Activated naive CD4-positive, alpha-beta T cell treated with anti-CD3 and anti-CD28 coated beads, Interleukin-2, amount 50 U/mL, for 24 hours (primary cell): Measurements from ENCODE around the gene TJAP1.
"Not testable (repeated sequence)": the region's sequence is repeated elsewhere in the genome, so short reads cannot be mapped to it uniquely, and the experiment has no call there.

ENCODE experiments used
- H3K27ac Mint-ChIP-seq: one replicate; pipeline ENCODE4 v1.8.0; 2021; ENCODE audit warnings: mild to moderate bottlenecking, mixed read lengths
- H3K27me3 Mint-ChIP-seq: one replicate; pipeline ENCODE4 v1.8.0; 2021; ENCODE audit warnings: mixed read lengths
- H3K36me3 Mint-ChIP-seq: one replicate; pipeline ENCODE4 v1.8.0; 2021; ENCODE audit warnings: mixed read lengths
- H3K4me1 Mint-ChIP-seq: one replicate; pipeline ENCODE4 v1.8.0; 2021; ENCODE audit warnings: mixed read lengths
- H3K4me3 Mint-ChIP-seq: one replicate; pipeline ENCODE4 v1.8.0; 2021; ENCODE audit warnings: mild to moderate bottlenecking, mixed read lengths
- H3K9me3 Mint-ChIP-seq: one replicate; pipeline ENCODE4 v1.8.0; 2021; ENCODE audit warnings: mixed read lengths

TJAP1 gene

GRCh38 chr6:43489277-43490072 lies 12.1 kb downstream of the TJAP1 start:
- no peak overlapping the region for H3K4me3 Mint-ChIP-seq

GRCh38 chr6:43490523-43490939 lies 13.2 kb downstream of the TJAP1 start:
- H3K27ac Mint-ChIP-seq: no peak overlapping the region
- H3K27me3 Mint-ChIP-seq: no peaks in the 10 kb centered on the region
- peaks cover 41% of the 10 kb centered on the region for H3K4me1 Mint-ChIP-seq
- no peaks in the 10 kb centered on the region for H3K9me3 Mint-ChIP-seq
- H3K36me3 Mint-ChIP-seq: no peaks in the 10 kb centered on the region
- no peak overlapping the region for H3K4me3 Mint-ChIP-seq

More at GRCh38 chr6:43489277-43490072, 12.1 kb downstream of the TJAP1 start:
- Mint-ChIP-seq H3K27ac (no peak overlapping the region), H3K36me3 (no peaks in the 10 kb centered on the region), H3K9me3 (no peaks in the 10 kb centered on the region), H3K27me3 (no peaks in the 10 kb centered on the region), H3K4me1 (peaks cover 30% of the 10 kb centered on the region)

- Mint-ChIP-seq H3K9me3 (no peaks in the 10 kb centered on the region), H3K27ac (peak overlapping the region; percentile 65), H3K4me3 (no peak overlapping the region), H3K27me3 (no peaks in the 10 kb centered on the region), H3K4me1 (peaks cover 45% of the 10 kb centered on the region), H3K36me3 (no peaks in the 10 kb centered on the region)
Measured at GRCh38 chr6:43491750-43492661, 14.6 kb downstream of the TJAP1 start.

- Mint-ChIP-seq H3K4me1 (peaks cover 45% of the 10 kb centered on the region), H3K9me3 (no peaks in the 10 kb centered on the region), H3K36me3 (no peaks in the 10 kb centered on the region), H3K27ac (no peak overlapping the region), H3K27me3 (no peaks in the 10 kb centered on the region), H3K4me3 (no peak overlapping the region)
Measured at GRCh38 chr6:43492673-43493072, 15.3 kb downstream of the TJAP1 start.

GRCh38 chr6:43493230-43493629 lies 15.9 kb downstream of the TJAP1 start:
- H3K27ac Mint-ChIP-seq: no peak overlapping the region
- no peaks in the 10 kb centered on the region for H3K27me3 Mint-ChIP-seq
- H3K9me3 Mint-ChIP-seq: no peaks in the 10 kb centered on the region
- H3K36me3 Mint-ChIP-seq: no peaks in the 10 kb centered on the region
- peaks cover 45% of the 10 kb centered on the region for H3K4me1 Mint-ChIP-seq
- no peak overlapping the region for H3K4me3 Mint-ChIP-seq

- Mint-ChIP-seq H3K27me3 (no peaks in the 10 kb centered on the region), H3K4me3 (no peak overlapping the region), H3K4me1 (peaks cover 45% of the 10 kb centered on the region), H3K9me3 (no peaks in the 10 kb centered on the region), H3K36me3 (no peaks in the 10 kb centered on the region), H3K27ac (no peak overlapping the region)
Measured at GRCh38 chr6:43493833-43494232, 16.5 kb downstream of the TJAP1 start.

- H3K36me3 Mint-ChIP-seq: no peaks in the 10 kb centered on the region
- no peaks in the 10 kb centered on the region for H3K9me3 Mint-ChIP-seq
- H3K4me3 Mint-ChIP-seq: no peak overlapping the region
- H3K27me3 Mint-ChIP-seq: no peaks in the 10 kb centered on the region
- H3K4me1 Mint-ChIP-seq: peaks cover 45% of the 10 kb centered on the region
- no peak overlapping the region for H3K27ac Mint-ChIP-seq
Measured at GRCh38 chr6:43494321-43494720, 17.0 kb downstream of the TJAP1 start.

GRCh38 chr6:43494766-43495165 lies 17.4 kb downstream of the TJAP1 start:
- H3K27ac Mint-ChIP-seq: no peak overlapping the region

GRCh38 chr6:43495409-43495941 lies 18.1 kb downstream of the TJAP1 start:
- peak overlapping the region; percentile 70 for H3K27ac Mint-ChIP-seq
- H3K4me3 Mint-ChIP-seq: peak overlapping the region; percentile 27
- no peaks in the 10 kb centered on the region for H3K9me3 Mint-ChIP-seq
- H3K27me3 Mint-ChIP-seq: no peaks in the 10 kb centered on the region
- H3K4me1 Mint-ChIP-seq: peaks cover 37% of the 10 kb centered on the region
- no peaks in the 10 kb centered on the region for H3K36me3 Mint-ChIP-seq

More at GRCh38 chr6:43494766-43495165, 17.4 kb downstream of the TJAP1 start:
- Mint-ChIP-seq H3K4me1 (peaks cover 44% of the 10 kb centered on the region), H3K27me3 (no peaks in the 10 kb centered on the region), H3K36me3 (no peaks in the 10 kb centered on the region), H3K9me3 (no peaks in the 10 kb centered on the region), H3K4me3 (no peak overlapping the region)

- Mint-ChIP-seq H3K4me3 (no peak overlapping the region), H3K27me3 (no peaks in the 10 kb centered on the region), H3K4me1 (peaks cover 37% of the 10 kb centered on the region), H3K36me3 (peaks cover 1% of the 10 kb centered on the region), H3K9me3 (no peaks in the 10 kb centered on the region), H3K27ac (no peak overlapping the region)
Measured at GRCh38 chr6:43496370-43497128, 19.2 kb downstream of the TJAP1 start.

- Mint-ChIP-seq H3K36me3 (peaks cover 1% of the 10 kb centered on the region), H3K27ac (no peak overlapping the region), H3K27me3 (no peaks in the 10 kb centered on the region), H3K9me3 (no peaks in the 10 kb centered on the region), H3K4me1 (peaks cover 36% of the 10 kb centered on the region), H3K4me3 (no peak overlapping the region)
Measured at GRCh38 chr6:43497129-43497396, 19.7 kb downstream of the TJAP1 start.

- H3K4me1 Mint-ChIP-seq: peaks cover 30% of the 10 kb centered on the region
- no peak overlapping the region for H3K4me3 Mint-ChIP-seq
- no peaks in the 10 kb centered on the region for H3K27me3 Mint-ChIP-seq
- no peaks in the 10 kb centered on the region for H3K9me3 Mint-ChIP-seq
- H3K36me3 Mint-ChIP-seq: peaks cover 1% of the 10 kb centered on the region
- no peak overlapping the region for H3K27ac Mint-ChIP-seq
Measured at GRCh38 chr6:43497689-43498088, 20.3 kb downstream of the TJAP1 start.

- peaks cover 26% of the 10 kb centered on the region for H3K4me1 Mint-ChIP-seq
- H3K36me3 Mint-ChIP-seq, H3K27ac Mint-ChIP-seq, H3K27me3 Mint-ChIP-seq, H3K4me3 Mint-ChIP-seq, H3K9me3 Mint-ChIP-seq: not testable (repeated sequence)
Measured at GRCh38 chr6:43498291-43498690, 20.9 kb downstream of the TJAP1 start.

- H3K4me1 Mint-ChIP-seq: peaks cover 17% of the 10 kb centered on the region
- no peaks in the 10 kb centered on the region for H3K27me3 Mint-ChIP-seq
- H3K4me3 Mint-ChIP-seq: no peak overlapping the region
- H3K36me3 Mint-ChIP-seq: peaks cover 4% of the 10 kb centered on the region
- H3K9me3 Mint-ChIP-seq: no peaks in the 10 kb centered on the region
- no peak overlapping the region for H3K27ac Mint-ChIP-seq
Measured at GRCh38 chr6:43499028-43499815, 21.9 kb downstream of the TJAP1 start.

GRCh38 chr6:43500921-43501320 lies 23.6 kb downstream of the TJAP1 start:
- H3K36me3 Mint-ChIP-seq: peaks cover 4% of the 10 kb centered on the region
- H3K27me3 Mint-ChIP-seq: no peaks in the 10 kb centered on the region
- no peak overlapping the region for H3K27ac Mint-ChIP-seq
- no peak overlapping the region for H3K4me3 Mint-ChIP-seq
- H3K4me1 Mint-ChIP-seq: no peaks in the 10 kb centered on the region
- H3K9me3 Mint-ChIP-seq: no peaks in the 10 kb centered on the region
